NCI-H146 treated with DMSO at 0.1 percent for 48 hours (cell line): Measurements from ENCODE around the gene TEX22.

Experiments used
- DNase-seq: peaks from one replicate; lab custom pipeline; 2025; ENCODE audit not compliant: unreplicated experiment; lab: John Stamatoyannopoulos, UW

Gene TEX22

GRCh38 chr14:105436891-105437722, 38.8 kb downstream of the TEX22 start:
- peak; percentile 58 for DNase-seq

GRCh38 chr14:105437723-105438500, 39.6 kb downstream of the TEX22 start:
- no peak for DNase-seq

- DNase-seq = no peak
These were observed 40.8 kb downstream of the TEX22 start for GRCh38 chr14:105439179-105439578.

- DNase-seq = no peak
These were observed 41.6 kb downstream of the TEX22 start for GRCh38 chr14:105439710-105440553.

GRCh38 chr14:105440554-105440900, 42.2 kb downstream of the TEX22 start:
- DNase-seq = no peak

GRCh38 chr14:105440992-105441391, 42.7 kb downstream of the TEX22 start:
- no peak for DNase-seq

GRCh38 chr14:105442125-105442524, 43.8 kb downstream of the TEX22 start:
- no peak for DNase-seq

- DNase-seq = no peak
These were observed 44.5 kb downstream of the TEX22 start for GRCh38 chr14:105442834-105443233.

- no peak for DNase-seq
These were observed 46.5 kb downstream of the TEX22 start for GRCh38 chr14:105444859-105445258.

GRCh38 chr14:105445290-105445689, 47.0 kb downstream of the TEX22 start:
- DNase-seq = no peak

- no peak for DNase-seq
These were observed 47.8 kb downstream of the TEX22 start for GRCh38 chr14:105445901-105446845.

GRCh38 chr14:105446971-105447370, 48.6 kb downstream of the TEX22 start:
- no peak for DNase-seq

GRCh38 chr14:105447651-105448640, 49.6 kb downstream of the TEX22 start:
- DNase-seq = peak; percentile 51

GRCh38 chr14:105448706-105449111, 50.4 kb downstream of the TEX22 start:
- no peak for DNase-seq

- no peak for DNase-seq
These were observed 51.2 kb downstream of the TEX22 start for GRCh38 chr14:105449276-105450122.

GRCh38 chr14:105450123-105450505, 51.8 kb downstream of the TEX22 start:
- no peak for DNase-seq

GRCh38 chr14:105450864-105451720, 52.8 kb downstream of the TEX22 start:
- no peak for DNase-seq
